ENCODE results near the gene RNASE13.

RNASE13 gene

DNA sequence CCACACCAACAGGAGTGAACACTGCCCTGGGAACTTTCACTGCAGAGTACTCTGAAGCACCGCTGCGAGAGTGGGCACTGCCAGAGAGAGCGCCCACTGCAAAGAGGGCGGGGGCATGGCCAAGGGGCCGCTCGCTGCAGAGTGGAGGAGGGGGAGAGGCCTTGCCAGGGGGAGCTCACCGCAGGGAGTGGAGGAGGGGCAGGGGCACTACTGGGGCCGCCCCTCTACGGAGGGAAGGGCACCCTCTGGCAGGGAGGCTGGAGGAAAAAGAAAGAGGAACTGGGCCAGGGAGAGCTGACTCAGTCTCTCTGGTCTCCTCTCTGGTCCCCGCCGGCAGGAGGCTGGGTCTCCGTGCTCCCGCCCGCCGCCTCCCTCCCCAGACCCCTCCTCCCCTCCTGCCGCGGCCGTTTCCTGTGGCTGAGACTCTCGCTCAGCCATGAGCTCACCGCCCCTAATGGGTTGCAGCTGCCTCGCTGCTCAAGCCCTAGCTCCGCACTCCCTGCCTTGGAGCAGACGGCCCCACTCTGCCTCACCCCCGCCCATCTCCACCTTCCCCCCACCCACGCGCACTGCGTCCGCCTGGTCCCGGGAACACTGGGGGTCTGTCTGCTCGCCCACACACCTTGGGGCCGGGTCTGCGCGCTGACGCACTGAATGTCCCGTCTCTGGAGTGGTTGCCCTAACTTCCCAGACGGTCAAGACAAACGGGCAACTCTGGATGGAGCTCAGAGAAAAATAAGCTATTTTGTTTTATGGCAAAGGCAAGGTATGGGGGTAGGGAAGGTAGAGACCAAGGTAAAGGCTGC lies 36.8 kb upstream of the RNASE13 start:
- peak; percentile 94 for DNase-seq (ENCODE audit: low spot score)
- TF ChIP-seq, protein P1, sequence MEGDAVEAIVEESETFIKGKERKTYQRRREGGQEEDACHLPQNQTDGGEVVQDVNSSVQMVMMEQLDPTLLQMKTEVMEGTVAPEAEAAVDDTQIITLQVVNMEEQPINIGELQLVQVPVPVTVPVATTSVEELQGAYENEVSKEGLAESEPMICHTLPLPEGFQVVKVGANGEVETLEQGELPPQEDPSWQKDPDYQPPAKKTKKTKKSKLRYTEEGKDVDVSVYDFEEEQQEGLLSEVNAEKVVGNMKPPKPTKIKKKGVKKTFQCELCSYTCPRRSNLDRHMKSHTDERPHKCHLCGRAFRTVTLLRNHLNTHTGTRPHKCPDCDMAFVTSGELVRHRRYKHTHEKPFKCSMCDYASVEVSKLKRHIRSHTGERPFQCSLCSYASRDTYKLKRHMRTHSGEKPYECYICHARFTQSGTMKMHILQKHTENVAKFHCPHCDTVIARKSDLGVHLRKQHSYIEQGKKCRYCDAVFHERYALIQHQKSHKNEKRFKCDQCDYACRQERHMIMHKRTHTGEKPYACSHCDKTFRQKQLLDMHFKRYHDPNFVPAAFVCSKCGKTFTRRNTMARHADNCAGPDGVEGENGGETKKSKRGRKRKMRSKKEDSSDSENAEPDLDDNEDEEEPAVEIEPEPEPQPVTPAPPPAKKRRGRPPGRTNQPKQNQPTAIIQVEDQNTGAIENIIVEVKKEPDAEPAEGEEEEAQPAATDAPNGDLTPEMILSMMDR (IDR thresholded peaks at IDR 0.05): no peak
- H3K27ac ChIP-seq: peak overlapping the region; percentile 93 to 97
- H3K4me3 ChIP-seq: peak overlapping the region; percentile 80

DNA sequence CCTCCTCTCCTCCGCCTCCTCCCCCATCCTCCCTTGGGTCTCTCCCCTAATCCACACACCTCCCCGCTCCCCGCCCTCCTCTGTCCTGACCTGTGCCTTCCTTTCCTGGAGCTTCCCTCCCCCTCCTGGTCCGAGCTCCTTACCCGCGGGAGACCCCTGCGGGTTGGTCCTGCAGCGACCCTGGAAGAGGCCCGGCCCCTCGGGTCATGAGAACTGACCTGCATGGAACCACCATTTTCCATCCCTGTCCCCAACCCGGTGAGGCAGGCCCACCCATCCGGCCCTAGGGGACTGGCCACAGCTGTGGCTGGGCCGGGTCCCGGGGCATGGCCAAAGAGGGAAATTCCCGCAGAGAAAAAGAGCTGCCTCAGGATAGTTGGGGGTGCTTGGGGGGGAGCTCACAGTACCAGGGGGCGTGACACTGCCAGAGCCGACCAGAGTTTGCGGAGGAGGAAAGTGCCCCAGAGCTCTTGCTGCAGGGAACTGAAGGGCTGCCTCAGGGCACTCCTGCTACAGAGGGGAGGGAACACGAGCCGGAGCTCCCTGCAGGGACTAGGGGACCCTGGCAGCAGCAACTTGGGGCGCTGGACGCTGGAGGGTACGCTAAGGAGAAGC lies 36.1 kb upstream of the RNASE13 start:
- TF ChIP-seq, protein P1 (IDR thresholded peaks at IDR 0.05): no peak
- Histone ChIP-seq H3K27ac (peak overlapping the region; percentile 93 to 97), H3K4me3 (peak overlapping the region; percentile 80)
- peak; percentile 83 for DNase-seq (ENCODE audit: low spot score)

DNA sequence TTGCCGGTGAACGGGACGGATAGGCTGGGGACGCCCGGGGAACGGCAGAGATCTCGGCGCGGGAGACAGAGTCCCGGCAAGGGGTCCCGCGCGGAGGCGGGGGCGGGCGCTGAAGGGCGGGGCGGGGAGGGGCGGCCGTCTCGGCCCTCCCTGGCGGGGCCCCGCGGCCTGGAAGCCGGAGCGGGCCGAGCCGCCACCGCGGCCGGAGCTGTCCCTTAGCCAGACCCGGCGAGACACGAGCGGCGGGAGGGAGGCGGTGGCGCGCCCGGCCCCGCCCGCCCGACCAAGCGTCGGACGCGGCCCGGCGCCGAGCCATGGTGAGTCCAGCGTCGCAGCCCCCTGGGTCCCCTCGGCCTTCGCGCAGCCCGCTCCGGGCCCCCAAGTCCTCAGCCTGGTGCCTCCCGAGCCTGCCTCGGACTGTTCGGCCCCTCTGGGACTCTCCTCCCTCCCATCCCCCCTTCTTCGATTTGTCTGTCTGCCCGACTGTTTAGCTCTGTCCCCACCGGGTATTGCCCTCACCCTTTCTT lies 35.5 kb upstream of the RNASE13 start, which contains the start of gene ARHGEF40:
Gene ARHGEF40, plus strand, starts transcription at position 222 of the 527 bp plus-strand sequence. Its CDS starts 93 bp downstream, at position 315.
- H3K4me3 ChIP-seq: peak within 1 kb of the TSS; percentile 80
- H3K27ac ChIP-seq: peak within 1 kb of the TSS; percentile 93 to 97
- DNase-seq (ENCODE audit: low spot score): no peak
- TF ChIP-seq, protein P1 (IDR thresholded peaks at IDR 0.05): no peak

DNA sequence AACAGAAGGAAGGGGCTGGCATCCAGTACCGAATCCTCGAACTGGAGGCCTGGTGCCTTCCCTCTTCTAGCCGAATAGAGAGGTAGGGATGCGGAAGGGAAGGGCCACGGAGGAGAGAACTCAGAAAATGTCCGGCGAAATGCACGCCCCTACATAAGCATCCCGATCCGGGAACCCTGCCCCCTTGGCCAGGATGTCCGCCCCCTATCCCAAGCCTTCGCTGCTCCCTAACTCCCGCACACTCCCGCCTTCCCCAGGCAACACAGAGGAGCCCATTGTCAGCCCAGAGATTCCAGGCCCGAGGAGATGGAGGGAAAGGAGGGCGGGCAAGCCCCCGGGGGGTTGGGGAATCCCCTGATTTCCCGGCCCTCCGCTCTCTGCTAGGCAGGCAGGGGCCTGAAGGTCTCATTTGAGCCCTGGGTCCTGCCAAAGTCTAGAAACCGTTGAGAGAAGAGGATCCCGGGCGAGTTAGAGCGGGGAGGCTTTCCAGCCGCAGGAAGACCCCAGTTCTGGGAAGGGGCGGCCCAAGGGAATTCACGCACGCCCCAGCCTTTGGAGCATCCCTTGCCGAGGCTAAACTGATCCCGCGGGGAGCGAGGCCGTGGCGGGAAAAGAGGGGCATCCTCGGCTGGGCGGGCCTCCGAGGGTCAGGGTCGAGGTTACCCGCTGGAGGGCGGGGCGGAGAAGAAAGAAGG lies 34.9 kb upstream of the RNASE13 start:
- Histone ChIP-seq H3K4me3 (peak overlapping the region; percentile 80), H3K27ac (peak overlapping the region; percentile 93 to 97)
- TF ChIP-seq, protein P1 (IDR thresholded peaks at IDR 0.05): no peak
- DNase-seq (ENCODE audit: low spot score): no peak

DNA sequence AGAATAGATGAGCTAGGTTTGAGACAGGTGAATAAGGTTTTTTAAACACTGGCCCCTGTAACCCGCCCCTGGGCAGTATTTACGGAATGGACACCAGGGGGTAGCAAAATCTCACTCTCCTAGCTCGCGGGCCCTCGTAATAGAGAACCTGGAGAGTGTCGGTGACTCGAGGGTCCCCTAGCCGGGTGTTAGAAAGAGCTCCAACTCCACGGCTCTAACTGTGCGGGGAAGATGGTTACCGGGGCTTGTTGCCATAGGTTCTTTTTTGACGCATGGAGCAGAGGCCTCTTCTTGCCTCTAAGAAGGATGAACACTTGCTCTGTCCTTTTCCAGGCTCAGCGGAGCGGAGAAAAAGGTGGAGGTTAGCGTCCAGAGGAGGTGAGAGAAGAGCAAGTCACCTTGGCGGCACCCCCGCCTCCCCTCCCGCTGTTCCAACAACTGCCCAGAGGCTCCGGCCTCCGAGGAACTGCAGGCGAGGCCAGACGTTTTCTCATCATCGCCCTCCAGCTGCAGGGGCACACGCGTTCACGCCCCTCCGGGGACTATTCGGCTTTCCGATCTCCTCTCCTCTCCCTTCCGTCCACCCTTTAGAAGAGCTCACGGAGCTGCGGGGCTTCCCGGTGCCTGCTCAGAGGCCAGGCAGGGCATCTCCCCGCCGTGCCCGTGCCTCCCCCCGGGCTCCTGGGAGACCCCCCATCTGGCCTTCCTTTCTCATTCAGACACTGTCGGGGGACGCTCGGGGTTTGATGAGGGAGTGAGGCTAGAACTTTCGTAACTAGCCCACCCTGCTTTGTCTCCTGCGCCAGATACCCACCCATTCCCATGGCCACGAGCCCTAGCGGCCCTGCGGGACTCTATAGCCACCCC lies 34.1 kb upstream of the RNASE13 start:
- H3K4me3 ChIP-seq: peak overlapping the region; percentile 80
- no peak for DNase-seq (ENCODE audit: low spot score)
- TF ChIP-seq, protein P1 (IDR thresholded peaks at IDR 0.05): peak; percentile 78
- peak overlapping the region; percentile 93 to 97 for H3K27ac ChIP-seq

DNA sequence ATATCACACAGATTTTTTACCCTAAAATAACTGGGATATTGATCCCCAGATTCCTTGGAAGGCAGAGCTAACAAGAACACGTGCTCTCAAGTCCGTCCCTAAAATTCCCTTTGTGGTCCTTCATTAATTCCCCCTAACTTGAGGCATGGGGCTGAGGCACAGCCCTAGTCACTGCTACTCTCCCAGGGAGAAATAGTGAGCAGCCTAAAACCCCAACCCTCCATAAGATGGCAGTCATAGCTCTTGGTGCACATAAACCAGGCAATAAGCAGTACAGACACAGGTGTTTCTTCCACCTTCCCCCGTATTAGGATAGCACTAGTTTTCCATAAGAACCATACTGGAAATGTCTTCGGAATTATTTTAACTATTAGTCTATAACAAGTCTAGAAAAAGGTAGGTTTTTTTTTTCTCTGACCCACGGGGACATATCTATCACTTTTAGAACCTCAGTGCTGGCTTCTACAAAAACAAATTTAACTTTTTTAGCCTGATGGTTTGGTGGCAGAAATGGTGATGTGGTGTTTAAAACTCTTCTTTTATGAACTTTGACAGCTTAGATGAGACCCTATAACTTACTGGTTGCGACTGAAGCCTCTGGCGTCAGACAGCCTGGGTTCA lies 32.4 kb upstream of the RNASE13 start:
- DNase-seq (ENCODE audit: low spot score): no peak
- TF ChIP-seq, protein P1 (IDR thresholded peaks at IDR 0.05): no peak
- Histone ChIP-seq H3K27ac (no peak overlapping the region), H3K4me3 (no peak overlapping the region)
